Pancreas (tissue), 10 donors: ENCODE data around the gene GLCE. TPM values are rescaled to one million over a fixed set of nuclear protein-coding genes. Genes with fewer than 3 reads are reported as not detected.
A peak's percentile ranks its signal among the peaks of the same experiment; 100 is the strongest.

Experiments
- ATAC-seq, 4 donors: fragments of 200-7000 bp; cut with Tn5 transposase; one replicate each; pipeline versions ENCODE4 v1.8.0 to v1.9.1; 2020; ENCODE audit warnings: mild to moderate bottlenecking in 4 of 4, moderate library complexity in 4 of 4
- DNase-seq, 6 donors: peaks; one replicate each; pipeline ENCODE4 v3.0.0-alpha.2; 2020
- FAIRE-seq: peaks from 2 replicates; lab custom pipeline; 2012; peaks lifted over from hg19 to GRCh38; lab: Jason Lieb, UNC
- H3K27ac ChIP-seq, 4 donors: fragments of 200-600 bp; sonication (generic); 1 replicate in 3 of 4; 2 replicates in 1 of 4; pipeline versions ENCODE4 v1.5.0 to v1.8.0; 2020
- H3K27me3 ChIP-seq, 4 donors: fragments of 200-600 bp; one replicate each; pipeline ENCODE4 v1.8.0; 2021
- H3K36me3 ChIP-seq, 3 donors: fragments of 200-600 bp; sonication (generic) in 1 of 3; one replicate each; pipeline versions ENCODE4 v1.5.0 to v1.8.0; 2020 to 2021
- H3K4me1 ChIP-seq, 3 donors: fragments of 200-600 bp; one replicate each; pipeline ENCODE4 v1.8.0; 2021
- H3K4me3 ChIP-seq, 4 donors: fragments of 200-600 bp; sonication (generic) in 2 of 4; one replicate each; pipeline versions ENCODE4 v1.5.0 to v1.8.0; 2020 to 2021
- H3K9me3 ChIP-seq, 4 donors: fragments of 200-600 bp; one replicate each; pipeline ENCODE4 v1.8.0; 2021
- CTCF ChIP-seq, 4 donors: fragments of 200-600 bp; sonication (generic) in 3 of 4; IDR thresholded peaks; one replicate each; pipeline versions ENCODE4 v1.5.0 to v1.8.0; 2021; ENCODE audit warnings: antibody characterized with exemption in 4 of 4
- WGBS, 2 donors: extraction: QIAGEN DNeasy Blood & Tissue Kit; methylation state at CpG; one replicate each; pipeline ENCODE4 v1.1.7; 2013; 5-methylcytosine and 5-hydroxymethylcytosine counted together
- intact Hi-C, 3 donors: fragments of 100-400 bp; cut with DNase I; formaldehyde crosslinking; loops; one replicate each; pipeline versions ENCODE4 v1.11.1 to v1.14.2; 2022
- polyA plus RNA-seq, 2 donors: library from polyadenylated mRNA; stranded (reverse); fragments of 200-250 nt; gene quantifications; one replicate each; pipeline ENCODE4 v1.2.3, GENCODE V29; 2013
- total RNA-seq, 6 donors: library from RNA; stranded (reverse); fragmentation: NEBNext Ultra II Directional in 4 of 6; extraction: Animal tissue kit (Norgen Biotek cat#: 25700) in 4 of 6; gene quantifications; one replicate each; pipeline versions ENCODE4 v1.2.1 to v1.2.4, GENCODE V29; 2021 to 2023
- donor health status: healthy with polysubstance abuse.
- donor health status: DM: no; HTN: no; CAD: no; lungs with moderate emphysema.
- donor health status: DM: no; HTN: no; CAD: no.
- donor health status: control.
- donor health status: control.
- donor health status: Bipolar disorder and iron deficiency.
- donor health status: DM: yes; HTN: yes; CAD: no.
- donor health status: DM: no; HTN: no; CAD: no.
- donor health status: DM: no; HTN: no; CAD: no.
- donor health status: DM: yes; HTN: yes; CAD: no.

Gene GLCE
- total and polyA plus RNA-seq, 8 donors: 2.7 to 10.8 (median 5.9) TPM

GRCh38 chr15:69223083-69223813 is 62.8 kb downstream of the GLCE start:
- Histone ChIP-seq H3K4me1 (peaks cover 0 to 7% (median 0%) of the 10 kb centered on the region in 3 donors), H3K9me3 (no peaks in the 10 kb centered on the region), H3K27ac (no peak overlapping the region), H3K4me3 (no peak overlapping the region), H3K36me3 (no peaks in the 10 kb centered on the region), H3K27me3 (no peaks in the 10 kb centered on the region)
- FAIRE-seq (no peak), ATAC-seq (no peak), DNase-seq (no peak)
- 91 to 92% methylated on average over 4 of the region's 4 CpGs for WGBS, 2 donors
- TF ChIP-seq CTCF (IDR thresholded peaks at IDR 0.05): no peak
- intact Hi-C loops: no loop called here

DNA sequence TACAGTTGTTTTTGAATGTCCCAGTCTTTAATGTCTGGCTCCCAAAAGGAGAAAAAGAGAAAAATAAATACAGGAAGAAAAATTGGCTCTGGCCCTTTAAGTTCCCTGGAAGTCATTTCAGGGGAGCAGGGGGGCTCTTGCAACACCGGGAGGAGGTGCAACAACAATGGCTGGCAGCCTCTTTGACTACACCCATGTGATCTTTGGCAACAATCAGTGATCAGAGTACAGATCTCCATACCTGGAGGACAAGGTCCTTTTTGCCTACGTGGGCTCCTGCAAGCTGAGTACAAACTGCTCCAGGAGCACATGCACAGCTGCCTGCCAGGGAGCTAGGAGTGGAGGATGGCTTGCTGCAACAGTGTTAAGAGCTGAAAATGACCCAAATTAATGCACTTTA is 63.9 kb downstream of the GLCE start:
- intact Hi-C loops: no loop called here
- H3K36me3 ChIP-seq: no peaks in the 10 kb centered on the region
- DNase-seq (peak in 1 of 6 donors; percentile 3), FAIRE-seq (no peak), ATAC-seq (peak; percentile 59 to 79 (median 73))
- WGBS, 2 donors: 11 to 13% methylated on average over 2 of the region's 2 CpGs
- no peaks in the 10 kb centered on the region for H3K9me3 ChIP-seq
- no peaks in the 10 kb centered on the region for H3K27me3 ChIP-seq
- H3K27ac ChIP-seq: no peak overlapping the region
- no peak for TF ChIP-seq CTCF (IDR thresholded peaks at IDR 0.05)
- H3K4me3 ChIP-seq: no peak overlapping the region
- H3K4me1 ChIP-seq: peaks cover 0 to 7% (median 0%) of the 10 kb centered on the region in 3 donors

GRCh38 chr15:69225355-69226022 is 65.1 kb downstream of the GLCE start:
- DNase-seq: no peak
- 51 to 56% methylated on average over 2 of the region's 2 CpGs for WGBS, 2 donors
- H3K9me3 ChIP-seq: no peaks in the 10 kb centered on the region
- ATAC-seq: peak in 3 of 4 donors; percentile 55 to 84 (median 70)
- TF ChIP-seq CTCF (IDR thresholded peaks at IDR 0.05): no peak
- no peaks in the 10 kb centered on the region for H3K36me3 ChIP-seq
- H3K27ac ChIP-seq: no peak overlapping the region
- peak; percentile 56 for FAIRE-seq
- no peak overlapping the region for H3K4me3 ChIP-seq
- H3K4me1 ChIP-seq: peaks cover 0 to 7% (median 0%) of the 10 kb centered on the region in 3 donors
- H3K27me3 ChIP-seq: no peaks in the 10 kb centered on the region
- intact Hi-C loops: no loop called here

DNA sequence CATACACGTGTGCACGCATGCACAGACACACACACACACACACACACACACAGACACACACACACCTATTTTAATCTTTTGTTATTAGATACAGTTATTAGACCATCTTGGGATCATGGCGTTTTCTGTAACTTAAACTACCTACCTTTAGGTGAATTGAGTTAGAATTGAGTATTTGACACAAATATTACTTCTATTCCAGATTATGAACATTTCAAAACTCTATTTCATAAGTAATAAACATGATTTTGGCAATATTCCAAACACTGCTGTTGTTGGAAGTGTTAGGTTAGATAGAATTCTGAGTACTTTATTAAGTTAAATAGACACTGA is 65.6 kb downstream of the GLCE start:
- no peak for DNase-seq
- H3K9me3 ChIP-seq: no peaks in the 10 kb centered on the region
- no peak overlapping the region for H3K27ac ChIP-seq
- no peaks in the 10 kb centered on the region for H3K27me3 ChIP-seq
- H3K36me3 ChIP-seq: no peaks in the 10 kb centered on the region
- no peak for ATAC-seq
- H3K4me3 ChIP-seq: no peak overlapping the region
- peak; percentile 23 for FAIRE-seq
- intact Hi-C loops: no loop called here
- WGBS, 2 donors: 42 to 50% methylated on average over 3 of the region's 3 CpGs
- TF ChIP-seq CTCF (IDR thresholded peaks at IDR 0.05): no peak
- H3K4me1 ChIP-seq: peaks cover 0 to 7% (median 0%) of the 10 kb centered on the region in 3 donors

GRCh38 chr15:69232144-69232543 is 71.7 kb downstream of the GLCE start:
- no peak overlapping the region for H3K4me3 ChIP-seq
- FAIRE-seq (no peak), ATAC-seq (no peak), DNase-seq (no peak)
- WGBS, 2 donors: 91 to 92% methylated on average over 4 of the region's 4 CpGs
- H3K27me3 ChIP-seq: no peaks in the 10 kb centered on the region
- H3K36me3 ChIP-seq: no peaks in the 10 kb centered on the region
- no peak overlapping the region for H3K27ac ChIP-seq
- intact Hi-C loops: loop anchor here in 1 of 3 donors (10.0 kb wide), 1 partner anchor 177 kb away; no protein-coding TSS in a partner anchor
- no peaks in the 10 kb centered on the region for H3K9me3 ChIP-seq
- no peaks in the 10 kb centered on the region for H3K4me1 ChIP-seq
- no peak for TF ChIP-seq CTCF (IDR thresholded peaks at IDR 0.05)
